A549 (cell line): Measurements from ENCODE around the gene GRK1. TPM values are rescaled to one million over a fixed set of nuclear protein-coding genes. Genes with fewer than 3 reads are reported as not detected.
"Not testable (repeated sequence)": the region's sequence is repeated elsewhere in the genome, so short reads cannot be mapped to it uniquely, and the experiment has no call there.

ENCODE experiments used
- ATAC-seq, 2 experiments: fragments of 200-7000 bp in 1 of 2; fragments of >200 bp in 1 of 2; cut with Nextera tagmentation in 1 of 2; cut with Tn5 transposase in 1 of 2; 3 replicates each; pipeline versions ENCODE4 v1.8.0 to v1.9.1; 2018 to 2020; ENCODE audit warnings: mild to moderate bottlenecking in 1 of 2, moderate library complexity in 1 of 2
- CTCF ChIA-PET: fragments of 300-600 bp; sonication (Branson Sonifier 250); formaldehyde crosslinking; extraction: SDS; loops from one replicate; lab custom pipeline; 2021; ENCODE audit warnings: antibody characterized with exemption, inconsistent platforms; lab: Yijun Ruan, JAX
- POLR2A ChIA-PET: fragments of 350-600 bp; formaldehyde crosslinking; extraction: SDS; loops from one replicate; lab custom pipeline; 2021; ENCODE audit warnings: antibody characterized with exemption, inconsistent platforms; lab: Yijun Ruan, JAX
- DNase-seq, 2 experiments: peaks; one replicate each; pipeline versions ENCODE4 v3.0.0 to v3.0.0-alpha.2; 2011 to 2016; ENCODE audit warnings: low read depth in 1 of 2, low spot score in 1 of 2
- FAIRE-seq: peaks from 2 replicates; lab custom pipeline; 2011; peaks lifted over from hg19 to GRCh38; lab: Jason Lieb, UNC
- H3K27ac ChIP-seq, 2 experiments: fragments of >200 bp; sonication (Bioruptor Twin); formaldehyde crosslinking; 3 replicates each; pipeline ENCODE4 v1.5.1; 2016 to 2017
- H3K4me1 ChIP-seq: fragments of >200 bp; sonication (Bioruptor Twin); formaldehyde crosslinking; 3 replicates; pipeline ENCODE4 v1.6.1; 2016
- H3K4me2 ChIP-seq: fragments of >200 bp; sonication (Bioruptor Twin); formaldehyde crosslinking; 3 replicates; pipeline ENCODE4 v1.6.1; 2016
- H3K4me3 ChIP-seq: fragments of >200 bp; sonication (Bioruptor Twin); formaldehyde crosslinking; 3 replicates; pipeline ENCODE4 v1.5.1; 2016
- H3K9me3 ChIP-seq: fragments of >200 bp; sonication (Bioruptor Twin); formaldehyde crosslinking; 3 replicates; pipeline ENCODE4 v1.6.1; 2016
- CBX2 ChIP-seq: fragments of 200-600 bp; sonication (generic); IDR thresholded peaks from 2 replicates; pipeline ENCODE4 v1.6.1; 2016; ENCODE audit warnings: low read depth, mild to moderate bottlenecking, borderline replicate concordance
- CBX8 ChIP-seq: fragments of 200-600 bp; sonication (generic); IDR thresholded peaks from 2 replicates; pipeline ENCODE4 v1.6.1; 2016
- EHF ChIP-seq: fragments of 250-450 bp; sonication (Bioruptor Pico); IDR thresholded peaks from 2 replicates; pipeline ENCODE4 v1.5.0; 2020; ENCODE audit warnings: mild to moderate bottlenecking
- HDAC2 ChIP-seq: fragments of 200-600 bp; sonication (generic); IDR thresholded peaks from 2 replicates; pipeline ENCODE4 v1.6.1; 2016
- HOXA7 ChIP-seq: fragments of 250-450 bp; sonication (Bioruptor Pico); IDR thresholded peaks from 2 replicates; pipeline ENCODE4 v1.5.0; 2020; ENCODE audit warnings: mild to moderate bottlenecking, moderate library complexity
- HOXB13 ChIP-seq: fragments of 250-450 bp; sonication (Bioruptor Pico); IDR thresholded peaks from 2 replicates; pipeline ENCODE4 v1.5.0; 2020; ENCODE audit warnings: low read depth, mild to moderate bottlenecking, moderate library complexity
- KDM1A ChIP-seq: fragments of 200-600 bp; sonication (generic); IDR thresholded peaks from 2 replicates; pipeline ENCODE4 v1.6.1; 2016; ENCODE audit warnings: low read depth, mild to moderate bottlenecking
- KDM5A ChIP-seq: fragments of 200-600 bp; sonication (generic); IDR thresholded peaks from 2 replicates; pipeline ENCODE4 v1.6.1; 2016; ENCODE audit warnings: antibody characterized with exemption, mild to moderate bottlenecking
- MAFK ChIP-seq: fragments of 450-650 bp; IDR thresholded peaks from 2 replicates; pipeline ENCODE4 v1.6.1; 2014; ENCODE audit not compliant: partially characterized antibody
- MYC ChIP-seq: IDR thresholded peaks from 2 replicates; pipeline ENCODE4 v1.6.1; 2012; ENCODE audit warnings: mild to moderate bottlenecking, inconsistent platforms, low read length, improper control_type of control experiment, borderline replicate concordance
- NPAS2 ChIP-seq: fragments of 250-450 bp; sonication (Bioruptor Pico); IDR thresholded peaks from 2 replicates; pipeline ENCODE4 v1.8.0; 2022; ENCODE audit warnings: mild to moderate bottlenecking, moderate library complexity, borderline replicate concordance
- POLR2A ChIP-seq: IDR thresholded peaks from 2 replicates; pipeline ENCODE4 v1.6.1; 2012; ENCODE audit warnings: mild to moderate bottlenecking, low read length
- POLR2AphosphoS2 ChIP-seq: conservative IDR thresholded peaks from 2 replicates; pipeline ENCODE4 v1.6.1; 2012; ENCODE audit warnings: low read length, improper control_type of control experiment, inconsistent platforms
- RAD21 ChIP-seq, 2 experiments: fragments of >200 bp in 1 of 2; sonication (Bioruptor Twin) in 1 of 2; formaldehyde crosslinking in 1 of 2; IDR thresholded peaks in 1 of 2; conservative IDR thresholded peaks in 1 of 2; 2 replicates in 1 of 2; 3 replicates in 1 of 2; pipeline ENCODE4 v1.6.1; 2012 to 2018; ENCODE audit warnings: inconsistent platforms in 1 of 2
- RFX5 ChIP-seq: fragments of 450-650 bp; IDR thresholded peaks from 2 replicates; pipeline ENCODE4 v1.7.1; 2014; ENCODE audit warnings: antibody characterized with exemption, mild to moderate bottlenecking, moderate library complexity
- SMC3 ChIP-seq: fragments of >200 bp; sonication (Bioruptor Twin); formaldehyde crosslinking; IDR thresholded peaks from 3 replicates; pipeline ENCODE4 v1.6.1; 2018; ENCODE audit warnings: inconsistent platforms
- SREBF2 ChIP-seq: fragments of 450-650 bp; IDR thresholded peaks from 2 replicates; pipeline ENCODE4 v1.6.1; 2014; ENCODE audit warnings: mild to moderate bottlenecking, moderate library complexity
- ZC3H11A ChIP-seq: fragments of 450-650 bp; IDR thresholded peaks from 2 replicates; pipeline ENCODE4 v1.6.1; 2014; ENCODE audit warnings: antibody characterized with exemption, mild to moderate bottlenecking
- ZNF302 ChIP-seq: fragments of 250-450 bp; sonication (Bioruptor Pico); IDR thresholded peaks from 2 replicates; pipeline ENCODE4 v1.9.0; 2021; ENCODE audit warnings: inconsistent platforms, mild to moderate bottlenecking, moderate library complexity
- WGBS: methylation state at CpG from one replicate; pipeline ENCODE4 v1.1.6; 2017; ENCODE audit errors: missing lambda C conversion rate; 5-methylcytosine and 5-hydroxymethylcytosine counted together
- polyA plus RNA-seq, 4 experiments: library from polyadenylated mRNA; depleted of rRNA in 3 of 4; stranded (reverse); fragments of >200 nt; fragmentation: RNase III in 1 of 4; extraction: RNeasy Plus Mini Kit Qiagen cat#74134 plus additional on column Dnase treatment in 1 of 4; gene quantifications; 2 replicates in 3 of 4; 3 replicates in 1 of 4; pipeline ENCODE4 v1.2.3, GENCODE V29; 2011 to 2017
- TF ChIP-seq, protein P1 (sequence below): fragments of >200 bp; sonication (Bioruptor Twin); formaldehyde crosslinking; IDR thresholded peaks from 2 replicates; pipeline ENCODE4 v1.6.1; 2016
- TF ChIP-seq, protein P2 (sequence below): IDR thresholded peaks from 2 replicates; pipeline ENCODE4 v1.6.1; 2012
- TF ChIP-seq, protein P3 (sequence below): IDR thresholded peaks from 2 replicates; pipeline ENCODE4 v1.6.1; 2012; ENCODE audit warnings: low read depth, borderline replicate concordance
- TF ChIP-seq, protein P4 (sequence below): fragments of >200 bp; sonication (Bioruptor Twin); formaldehyde crosslinking; IDR thresholded peaks from 3 replicates; pipeline ENCODE4 v1.5.1; 2016

Gene GRK1
- polyA plus RNA-seq, 2 of the 4 experiments (the other 2 are of a cell fraction), result not detected

DNA sequence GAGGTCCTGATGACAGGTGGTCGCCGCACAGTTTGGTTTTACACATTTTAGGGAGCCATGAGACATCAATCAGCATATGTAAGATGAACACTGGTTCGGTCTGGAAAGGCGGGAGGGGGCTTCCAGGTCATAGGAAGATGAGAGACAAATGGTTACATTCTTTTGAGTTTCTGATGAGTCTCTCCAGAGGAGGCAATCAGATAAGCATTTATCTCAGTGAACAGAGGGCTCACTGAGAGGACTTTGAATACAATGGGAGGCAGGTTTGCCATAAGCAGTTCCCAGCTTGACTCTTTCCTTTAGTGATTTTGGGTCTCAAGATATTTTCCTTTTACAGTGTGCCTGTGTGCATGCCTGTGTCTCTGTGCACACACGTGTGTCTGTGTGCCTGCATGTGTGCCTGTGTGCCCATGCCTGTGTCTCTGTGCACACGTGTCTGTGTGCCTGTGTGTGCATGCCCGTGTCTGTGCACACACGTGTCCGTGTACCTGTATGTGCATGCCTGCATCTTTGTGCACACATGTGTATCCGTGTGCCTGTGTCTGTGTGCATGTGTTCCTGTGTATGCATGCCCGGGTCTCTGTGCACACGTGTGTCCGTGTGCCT is 56.5 kb downstream of the GRK1 start:
- no peak overlapping the region for H3K27ac ChIP-seq
- no peaks in the 10 kb centered on the region for H3K4me1 ChIP-seq
- no peak overlapping the region for H3K4me3 ChIP-seq
- peaks cover 7% of the 10 kb centered on the region for H3K9me3 ChIP-seq
- ChIA-PET POLR2A (no interaction called here), CTCF (interaction anchor here (2.3 kb wide), 1 partner anchor 58 kb away, joined by 14 read pairs; the partner anchor contains the start of gene GRK1)
- FAIRE-seq, result no peak
- ATAC-seq, result no peak
- no peak overlapping the region for H3K4me2 ChIP-seq
- 61% methylated on average over 11 of the region's 13 CpGs for WGBS
- TF ChIP-seq MYC (no peak), HOXA7 (CRISPR knock-in tag) (no peak)
- TF ChIP-seq, all 56 proteins: peak for 0
- DNase-seq, result no peak

DNA sequence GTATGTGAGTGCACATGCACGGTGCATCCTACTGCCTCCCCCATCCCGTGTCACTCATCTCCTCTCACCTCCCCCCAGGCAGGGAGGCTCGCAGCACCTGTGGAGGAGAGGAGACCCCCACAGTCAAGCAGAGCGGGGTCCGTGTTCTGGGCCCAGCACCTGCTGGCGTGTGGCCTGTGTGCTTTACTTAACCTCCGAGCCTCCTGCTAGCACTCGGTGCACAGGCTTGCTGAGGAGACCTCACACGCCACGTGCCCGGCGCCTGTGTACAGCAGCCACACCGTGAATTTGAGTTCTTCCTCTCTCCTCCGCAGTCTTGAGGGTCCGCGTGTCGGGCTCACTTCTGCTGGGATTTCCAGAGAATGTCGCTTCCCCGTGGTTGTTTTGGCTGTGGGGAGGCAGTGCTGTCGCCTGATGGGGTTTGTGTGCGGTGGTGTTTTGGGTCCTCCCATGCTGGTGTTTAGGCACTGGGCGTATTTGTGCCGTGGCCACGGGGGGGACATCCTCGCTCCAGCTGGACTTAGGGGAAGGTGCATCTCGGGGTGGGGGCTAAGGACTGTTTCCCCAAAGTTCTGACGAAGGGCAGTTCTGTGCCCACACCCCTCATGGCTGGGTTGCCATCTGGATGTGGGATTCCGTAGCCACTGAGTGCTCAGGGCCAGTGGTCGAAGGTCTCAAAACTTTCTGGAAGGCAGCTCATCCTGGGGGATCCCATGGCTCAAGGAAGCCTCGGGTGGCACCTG is 57.2 kb downstream of the GRK1 start:
- Histone ChIP-seq H3K4me2 (peak overlapping the region; percentile 62; the same call in 2 of the 3 replicates), H3K4me3 (peak overlapping the region; percentile 46; the same call in 2 of the 3 replicates), H3K27ac (peak overlapping the region in 1 of 2 experiments; percentile 74; a peak in 1 of 6 replicates), H3K4me1 (no peaks in the 10 kb centered on the region), H3K9me3 (peaks cover 7% of the 10 kb centered on the region)
- TF ChIP-seq CBX2 (no peak), RFX5 (no peak), POLR2A (no peak), KDM5A (no peak), ZNF302 (CRISPR knock-in tag) (no peak), CBX8 (no peak), HOXB13 (no peak), HDAC2 (no peak), KDM1A (no peak), SREBF2 (no peak), MAFK (no peak)
- TF ChIP-seq, protein P1, sequence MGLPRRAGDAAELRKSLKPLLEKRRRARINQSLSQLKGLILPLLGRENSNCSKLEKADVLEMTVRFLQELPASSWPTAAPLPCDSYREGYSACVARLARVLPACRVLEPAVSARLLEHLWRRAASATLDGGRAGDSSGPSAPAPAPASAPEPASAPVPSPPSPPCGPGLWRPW, result no peak
- TF ChIP-seq, protein P2, sequence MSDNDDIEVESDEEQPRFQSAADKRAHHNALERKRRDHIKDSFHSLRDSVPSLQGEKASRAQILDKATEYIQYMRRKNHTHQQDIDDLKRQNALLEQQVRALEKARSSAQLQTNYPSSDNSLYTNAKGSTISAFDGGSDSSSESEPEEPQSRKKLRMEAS, result no peak
- TF ChIP-seq, protein P3, sequence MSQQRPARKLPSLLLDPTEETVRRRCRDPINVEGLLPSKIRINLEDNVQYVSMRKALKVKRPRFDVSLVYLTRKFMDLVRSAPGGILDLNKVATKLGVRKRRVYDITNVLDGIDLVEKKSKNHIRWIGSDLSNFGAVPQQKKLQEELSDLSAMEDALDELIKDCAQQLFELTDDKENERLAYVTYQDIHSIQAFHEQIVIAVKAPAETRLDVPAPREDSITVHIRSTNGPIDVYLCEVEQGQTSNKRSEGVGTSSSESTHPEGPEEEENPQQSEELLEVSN, result no peak
- CTCF ChIA-PET, result interaction anchor here (0.7 to 2.3 kb wide), 11 partner anchors 15 to 505 kb away, joined by 3 to 14 read pairs (median 4); partner anchors contain the start of gene GRK1
- no peak for FAIRE-seq
- POLR2A ChIA-PET, result no interaction called here
- ATAC-seq, result peak in 1 of 2 experiments; percentile 33; a peak in 3 of 6 replicates
- no peak for DNase-seq
- WGBS, result 67% methylated on average over 14 of the region's 30 CpGs

DNA sequence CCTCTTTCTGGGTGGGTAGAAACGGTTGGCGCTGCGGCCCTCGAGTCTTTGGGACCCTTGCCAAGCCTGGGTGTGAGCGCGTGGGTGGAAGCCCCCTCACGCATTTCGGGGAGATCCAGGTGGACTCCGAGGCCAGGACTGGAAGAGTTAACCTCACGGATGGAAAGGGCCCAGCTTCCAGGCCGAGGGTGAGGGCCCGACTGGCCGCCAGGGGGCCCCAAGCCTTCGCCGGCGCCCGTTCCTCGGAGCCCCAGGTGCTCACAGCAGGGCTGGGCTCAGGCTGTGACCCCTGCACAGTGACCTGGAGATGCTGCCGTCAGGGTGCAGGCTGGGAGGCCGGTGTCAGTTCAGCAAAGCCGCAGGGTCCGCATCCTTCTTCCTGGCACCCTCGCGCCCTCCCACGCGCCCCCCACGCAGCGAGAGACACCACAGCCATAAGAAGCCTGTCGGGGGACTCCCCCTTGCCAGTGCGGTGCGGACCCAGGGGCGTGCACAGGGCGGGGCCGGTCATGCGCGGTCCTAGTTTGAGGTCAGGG is 57.8 kb downstream of the GRK1 start:
- WGBS, result 6% methylated on average over 3 of the region's 36 CpGs
- TF ChIP-seq, protein P4, sequence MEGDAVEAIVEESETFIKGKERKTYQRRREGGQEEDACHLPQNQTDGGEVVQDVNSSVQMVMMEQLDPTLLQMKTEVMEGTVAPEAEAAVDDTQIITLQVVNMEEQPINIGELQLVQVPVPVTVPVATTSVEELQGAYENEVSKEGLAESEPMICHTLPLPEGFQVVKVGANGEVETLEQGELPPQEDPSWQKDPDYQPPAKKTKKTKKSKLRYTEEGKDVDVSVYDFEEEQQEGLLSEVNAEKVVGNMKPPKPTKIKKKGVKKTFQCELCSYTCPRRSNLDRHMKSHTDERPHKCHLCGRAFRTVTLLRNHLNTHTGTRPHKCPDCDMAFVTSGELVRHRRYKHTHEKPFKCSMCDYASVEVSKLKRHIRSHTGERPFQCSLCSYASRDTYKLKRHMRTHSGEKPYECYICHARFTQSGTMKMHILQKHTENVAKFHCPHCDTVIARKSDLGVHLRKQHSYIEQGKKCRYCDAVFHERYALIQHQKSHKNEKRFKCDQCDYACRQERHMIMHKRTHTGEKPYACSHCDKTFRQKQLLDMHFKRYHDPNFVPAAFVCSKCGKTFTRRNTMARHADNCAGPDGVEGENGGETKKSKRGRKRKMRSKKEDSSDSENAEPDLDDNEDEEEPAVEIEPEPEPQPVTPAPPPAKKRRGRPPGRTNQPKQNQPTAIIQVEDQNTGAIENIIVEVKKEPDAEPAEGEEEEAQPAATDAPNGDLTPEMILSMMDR, result peak; percentile 64
- TF ChIP-seq NPAS2 (CRISPR knock-in tag) (no peak), SMC3 (peak; percentile 81), POLR2AphosphoS2 (no peak), RAD21 (conservative IDR thresholded peaks at IDR 0.05 in 1 of 2, IDR thresholded peaks at IDR 0.05 in 1 of 2) (peak; percentile 58 to 72), ZC3H11A (no peak), KDM5A (no peak), EHF (CRISPR knock-in tag) (no peak)
- TF ChIP-seq, protein P1, result no peak
- TF ChIP-seq, protein P2, result 0 out of 2 replicates have a peak, but pooled peaks have one; percentile 26
- POLR2A ChIA-PET, result no interaction called here
- H3K9me3 ChIP-seq, result peaks cover 7% of the 10 kb centered on the region
- CTCF ChIA-PET, result interaction anchor here (0.7 to 2.3 kb wide), 11 partner anchors 14 to 504 kb away, joined by 3 to 14 read pairs (median 4); partner anchors contain the start of gene GRK1
- H3K4me2 ChIP-seq, result peak overlapping the region; percentile 62; the same call in 2 of the 3 replicates
- H3K27ac ChIP-seq, result peak overlapping the region; percentile 18 to 74; a peak in 2 of 6 replicates
- FAIRE-seq, result no peak
- peak overlapping the region; percentile 46 for H3K4me3 ChIP-seq
- H3K4me1 ChIP-seq, result no peaks in the 10 kb centered on the region
- peak; percentile 97 to 98 for ATAC-seq
- DNase-seq, result peak; percentile 49 to 74

DNA sequence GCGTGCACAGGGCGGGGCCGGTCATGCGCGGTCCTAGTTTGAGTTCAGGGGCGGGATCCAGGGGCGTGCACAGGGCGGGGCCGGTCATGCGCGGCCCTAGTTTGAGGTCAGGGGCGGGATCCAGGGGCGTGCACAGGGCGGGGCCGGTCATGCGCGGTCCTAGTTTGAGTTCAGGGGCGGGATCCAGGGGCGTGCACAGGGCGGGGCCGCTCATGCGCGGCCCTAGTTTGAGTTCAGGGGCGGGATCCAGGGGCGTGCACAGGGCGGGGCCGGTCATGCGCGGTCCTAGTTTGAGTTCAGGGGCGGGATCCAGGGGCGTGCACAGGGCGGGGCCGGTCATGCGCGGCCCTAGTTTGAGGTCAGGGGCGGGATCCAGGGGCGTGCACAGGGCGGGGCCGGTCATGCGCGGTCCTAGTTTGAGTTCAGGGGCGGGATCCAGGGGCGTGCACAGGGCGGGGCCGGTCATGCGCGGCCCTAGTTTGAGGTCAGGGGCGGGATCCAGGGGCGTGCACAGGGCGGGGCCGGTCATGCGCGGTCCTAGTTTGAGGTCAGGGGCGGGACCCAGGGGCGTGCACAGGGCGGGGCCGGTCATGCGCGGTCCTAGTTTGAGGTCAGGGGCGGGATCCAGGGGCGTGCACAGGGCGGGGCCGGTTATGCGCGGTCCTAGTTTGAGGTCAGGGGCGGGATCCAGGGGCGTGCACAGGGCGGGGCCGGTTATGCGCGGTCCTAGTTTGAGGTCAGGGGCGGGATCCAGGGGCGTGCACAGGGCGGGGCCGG is 58.5 kb downstream of the GRK1 start:
- DNase-seq, H3K9me3 ChIP-seq, FAIRE-seq, H3K27ac ChIP-seq, H3K4me1 ChIP-seq, POLR2A ChIA-PET, ATAC-seq: not testable (repeated sequence)
- Histone ChIP-seq H3K4me2 (peak overlapping the region; percentile 62; the same call in 1 of the 3 replicates), H3K4me3 (peak overlapping the region; percentile 46; the same call in 1 of the 3 replicates)
- WGBS, result no CpG with 5 or more reads among the region's 75 CpGs
- CTCF ChIA-PET, result interaction anchor here (1.0 to 2.3 kb wide), 4 partner anchors 54 to 503 kb away, joined by 3 to 14 read pairs (median 4); partner anchors contain the start of gene GRK1
